GM23248 (cell line): Measurements from ENCODE around the gene PAN2. TPM values are rescaled to one million over a fixed set of nuclear protein-coding genes. Genes with fewer than 3 reads are reported as not detected.
"Not testable (repeated sequence)": the region's sequence is repeated elsewhere in the genome, so short reads cannot be mapped to it uniquely, and the experiment has no call there.

Experiments used
- DNase-seq: peaks from one replicate; pipeline ENCODE4 v3.0.0-alpha.2; 2015
- H2AFZ ChIP-seq: fragments of 200-600 bp; sonication (generic); 2 replicates; pipeline ENCODE4 v1.6.1; 2016; ENCODE audit warnings: antibody characterized with exemption
- H3F3A ChIP-seq: fragments of 200-600 bp; sonication (generic); 2 replicates; pipeline ENCODE4 v1.6.1; 2016; ENCODE audit warnings: mild to moderate bottlenecking, antibody characterized with exemption, mixed run types; ENCODE audit not compliant: insufficient read depth
- H3K27ac ChIP-seq: fragments of 200-600 bp; sonication (generic); 2 replicates; pipeline ENCODE4 v1.5.1; 2016; ENCODE audit warnings: mild to moderate bottlenecking
- H3K27me3 ChIP-seq: fragments of 200-600 bp; sonication (generic); replicated peaks from 2 replicates; pipeline ENCODE4 v1.6.1; 2016; ENCODE audit warnings: mild to moderate bottlenecking; ENCODE audit not compliant: insufficient read depth
- H3K36me3 ChIP-seq: fragments of 200-600 bp; sonication (generic); 2 replicates; pipeline ENCODE4 v1.6.1; 2016; ENCODE audit warnings: low read depth, mild to moderate bottlenecking
- H3K4me1 ChIP-seq: fragments of 200-600 bp; sonication (generic); 2 replicates; pipeline ENCODE4 v1.6.1; 2016; ENCODE audit warnings: mild to moderate bottlenecking; ENCODE audit not compliant: insufficient read depth
- H3K4me2 ChIP-seq: fragments of 200-600 bp; sonication (generic); one replicate; pipeline ENCODE4 v1.6.1; 2016; ENCODE audit warnings: mild to moderate bottlenecking; ENCODE audit not compliant: unreplicated experiment
- H3K4me3 ChIP-seq: fragments of 200-600 bp; sonication (generic); 2 replicates; pipeline ENCODE4 v1.5.1; 2016; ENCODE audit warnings: mild to moderate bottlenecking
- H3K79me2 ChIP-seq: fragments of 200-600 bp; sonication (generic); 2 replicates; pipeline ENCODE4 v1.6.1; 2016; ENCODE audit warnings: mild to moderate bottlenecking; ENCODE audit not compliant: insufficient read depth
- H3K9ac ChIP-seq: fragments of 200-600 bp; sonication (generic); 2 replicates; pipeline ENCODE4 v1.6.1; 2016; ENCODE audit warnings: mild to moderate bottlenecking
- H3K9me2 ChIP-seq: fragments of 200-600 bp; sonication (generic); 2 replicates; pipeline ENCODE4 v1.6.1; 2016; ENCODE audit warnings: mixed run types, mild to moderate bottlenecking, moderate library complexity; ENCODE audit not compliant: insufficient read depth
- H3K9me3 ChIP-seq: fragments of 200-600 bp; sonication (generic); one replicate; pipeline ENCODE4 v1.6.1; 2017; ENCODE audit warnings: low read depth
- H4K20me1 ChIP-seq: fragments of 200-600 bp; sonication (generic); 2 replicates; pipeline ENCODE4 v1.6.0; 2016; ENCODE audit not compliant: insufficient read depth
- EZH2 ChIP-seq: fragments of 200-600 bp; sonication (generic); IDR thresholded peaks from 2 replicates; pipeline ENCODE4 v1.6.1; 2018; ENCODE audit warnings: antibody characterized with exemption, mild to moderate bottlenecking; ENCODE audit not compliant: insufficient read depth, poor library complexity, severe bottlenecking
- EZH2phosphoT487 ChIP-seq: fragments of 200-600 bp; sonication (generic); IDR thresholded peaks from 2 replicates; pipeline ENCODE4 v1.6.1; 2018; ENCODE audit warnings: antibody characterized with exemption, moderate library complexity, mild to moderate bottlenecking, low read depth; ENCODE audit not compliant: insufficient read depth
- WGBS, 2 experiments: methylation state at CpG; one replicate each; pipeline ENCODE4 v1.1.6; 2015 to 2017; ENCODE audit warnings: low lambda C conversion rate in 2 of 2, low coverage in 1 of 2; ENCODE audit errors: missing lambda C conversion rate in 2 of 2; 5-methylcytosine and 5-hydroxymethylcytosine counted together
- in situ Hi-C: fragments of 300-500 bp; cut with MboI; formaldehyde crosslinking; loops from 2 replicates; pipeline ENCODE4 v1.15.0; 2020
- polyA plus RNA-seq: library from polyadenylated mRNA; unstranded; fragments of >200 nt; fragmentation: Nextera tagmentation; extraction: Ambion mirVana; gene quantifications from 2 replicates; pipeline ENCODE4 v1.2.1, GENCODE V29; 2016
- total RNA-seq: library from RNA; depleted of rRNA; stranded (reverse); fragments of >200 nt; shearing (Covaris generic); gene quantifications from 2 replicates; pipeline ENCODE4 v1.2.3, GENCODE V29; 2014

Gene PAN2
- total and polyA plus RNA-seq, 2 experiments from 2014 or later = 9.1 to 20.2 TPM

DNA sequence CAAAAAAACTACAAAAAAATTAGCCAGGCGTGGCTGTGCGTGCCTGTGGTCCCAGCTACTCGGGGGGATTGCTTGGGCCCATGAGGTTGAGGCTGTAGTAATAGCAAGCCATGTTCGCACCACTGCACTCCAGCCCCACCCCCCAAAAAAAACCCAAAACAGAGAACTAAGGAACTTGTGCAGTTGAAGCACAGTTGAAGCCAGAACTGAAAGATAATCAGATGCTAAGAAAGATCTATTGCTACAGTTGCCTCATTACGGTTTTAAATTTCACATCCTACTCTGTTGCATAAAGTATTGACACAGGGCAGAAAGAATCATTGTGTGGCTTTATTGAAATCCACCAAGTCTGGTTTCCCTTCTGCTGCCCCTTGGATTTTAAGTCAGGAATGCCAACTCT, 37.5 kb downstream of the PAN2 start:
- Histone ChIP-seq H3F3A (peaks cover 13% of the 10 kb centered on the region), H3K36me3 (peaks cover 7% of the 10 kb centered on the region; the same call in 1 of the 2 replicates), H3K27me3 (no peaks in the 10 kb centered on the region), H3K9me2 (no peaks in the 10 kb centered on the region), H3K4me2 (no peak overlapping the region), H4K20me1 (no peaks in the 10 kb centered on the region; the same call in 1 of the 2 replicates), H3K79me2 (peaks cover 92% of the 10 kb centered on the region), H3K4me1 (peaks cover 18% of the 10 kb centered on the region), H3K9me3 (no peaks in the 10 kb centered on the region), H2AFZ (no peak overlapping the region), H3K4me3 (no peak overlapping the region), H3K9ac (no peak overlapping the region), H3K27ac (no peak overlapping the region)
- WGBS, 2 experiments = 59 to 68% methylated on average over 5 of the region's 5 CpGs
- in situ Hi-C loops = no loop called here
- no peak for DNase-seq
- TF ChIP-seq EZH2 (no peak), EZH2phosphoT487 (no peak)

DNA sequence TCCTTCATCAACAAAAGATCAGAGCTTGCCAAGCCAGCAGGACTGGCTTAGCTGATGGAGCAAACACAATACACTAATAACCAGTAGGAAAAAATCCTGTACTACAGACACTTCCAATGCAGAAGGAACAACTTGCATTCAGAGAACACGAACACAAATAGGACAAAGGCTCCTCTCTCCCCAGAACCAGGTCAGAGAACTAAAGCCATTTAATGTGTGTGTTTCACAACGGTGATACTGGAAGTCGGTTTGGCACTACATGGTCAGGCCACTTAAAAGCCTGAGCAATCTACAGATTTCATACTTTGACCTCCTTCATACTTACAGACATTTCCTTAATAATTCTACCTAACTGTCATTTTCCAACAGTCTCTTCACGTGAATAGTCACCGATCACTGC, 40.0 kb downstream of the PAN2 start:
- no peak overlapping the region for H3K4me2 ChIP-seq
- no peaks in the 10 kb centered on the region for H3K9me2 ChIP-seq
- peaks cover 7% of the 10 kb centered on the region for H3K4me1 ChIP-seq
- WGBS, 2 experiments = 90 to 94% methylated on average over 5 of the region's 5 CpGs
- DNase-seq = no peak
- no peak overlapping the region for H3K9ac ChIP-seq
- no peak overlapping the region for H2AFZ ChIP-seq
- H4K20me1 ChIP-seq = no peaks in the 10 kb centered on the region; the same call in 1 of the 2 replicates
- H3K27me3 ChIP-seq = no peaks in the 10 kb centered on the region
- H3K27ac ChIP-seq = no peak overlapping the region
- peaks cover 10% of the 10 kb centered on the region; the same call in 1 of the 2 replicates for H3K36me3 ChIP-seq
- TF ChIP-seq EZH2phosphoT487 = no peak
- no peak for TF ChIP-seq EZH2
- H3K9me3 ChIP-seq = no peaks in the 10 kb centered on the region
- peaks cover 100% of the 10 kb centered on the region for H3K79me2 ChIP-seq
- no peak overlapping the region for H3K4me3 ChIP-seq
- peaks cover 5% of the 10 kb centered on the region for H3F3A ChIP-seq
- in situ Hi-C loops = no loop called here

DNA sequence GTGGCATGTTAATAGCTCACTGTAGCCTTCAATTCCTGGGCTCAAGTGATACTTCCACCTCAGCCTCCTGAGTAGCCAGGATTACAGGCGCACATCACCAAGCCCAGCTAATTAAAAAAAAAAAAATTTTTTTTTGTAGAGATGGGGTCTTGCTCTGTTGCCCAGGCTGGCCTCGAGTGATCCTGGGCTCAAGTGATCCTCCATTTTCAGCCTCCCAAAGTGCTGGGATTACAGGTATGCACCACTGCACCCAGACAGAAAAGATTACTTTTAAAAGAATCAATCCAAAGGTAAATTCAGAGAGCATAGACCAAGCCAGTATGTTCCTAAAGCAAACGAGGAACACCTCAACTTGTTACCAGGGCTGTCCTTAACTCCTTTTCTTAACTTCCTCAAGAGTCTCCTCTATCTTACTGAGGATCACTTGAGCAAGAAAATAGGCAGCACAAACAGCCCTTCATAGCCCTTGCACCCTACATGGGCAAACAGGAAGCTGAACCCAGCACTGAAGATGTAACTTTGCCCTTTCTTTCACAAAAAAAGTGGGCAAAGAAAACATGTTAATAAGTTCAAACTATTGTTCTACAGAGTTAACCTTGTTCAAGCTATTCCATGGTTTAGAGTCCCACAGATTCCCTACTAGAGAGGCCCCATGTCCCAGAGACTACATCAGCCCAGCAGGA, 45.0 kb downstream of the PAN2 start:
- in situ Hi-C loops = no loop called here
- Histone ChIP-seq H3F3A (no peaks in the 10 kb centered on the region), H3K9me3 (no peaks in the 10 kb centered on the region), H3K4me1 (no peaks in the 10 kb centered on the region), H3K9me2 (no peaks in the 10 kb centered on the region), H3K9ac (no peak overlapping the region), H2AFZ (no peak overlapping the region), H3K36me3 (peaks cover 14% of the 10 kb centered on the region; the same call in 1 of the 2 replicates), H3K79me2 (peaks cover 77% of the 10 kb centered on the region), H3K4me3 (no peak overlapping the region), H4K20me1 (no peaks in the 10 kb centered on the region), H3K27ac (no peak overlapping the region), H3K27me3 (no peaks in the 10 kb centered on the region), H3K4me2 (no peak overlapping the region)
- DNase-seq = no peak
- WGBS, 2 experiments = 96 to 99% methylated on average over 3 of the region's 3 CpGs
- TF ChIP-seq EZH2 (no peak), EZH2phosphoT487 (no peak)

DNA sequence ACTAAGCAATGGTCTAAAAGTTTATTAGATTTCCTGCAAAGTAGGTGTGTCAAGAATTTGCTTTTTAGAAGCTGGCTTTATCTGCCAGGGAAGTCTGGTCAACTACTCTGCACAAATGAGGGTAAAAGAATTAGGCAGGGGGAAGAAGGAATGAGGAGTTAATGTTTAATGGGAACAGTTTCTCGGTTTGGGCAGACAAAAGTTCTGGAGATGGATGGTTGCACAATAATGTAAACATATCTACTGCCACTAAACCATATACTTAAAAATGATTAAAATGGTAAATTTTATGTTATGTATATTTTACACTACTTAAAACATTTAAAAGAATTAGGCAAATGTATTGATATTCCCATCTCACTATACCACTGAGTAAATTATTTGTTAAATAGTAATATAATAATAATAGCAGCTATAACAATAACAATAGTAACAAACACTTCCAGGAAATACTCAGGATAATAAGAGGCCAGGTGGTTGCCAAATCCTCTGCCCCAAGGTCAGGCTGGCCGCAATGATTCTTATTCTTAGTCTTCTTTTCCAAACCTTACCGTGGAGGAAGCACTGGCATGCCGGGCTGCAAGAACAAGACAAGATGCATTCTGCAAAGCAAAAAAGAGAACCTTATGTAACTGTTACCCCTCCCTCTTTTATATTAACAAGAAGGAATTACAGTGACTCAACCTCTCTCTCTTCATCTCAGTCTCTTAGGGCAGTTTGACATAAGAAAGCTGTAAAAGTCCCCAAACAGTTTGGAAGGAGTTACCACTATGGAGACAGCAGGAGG, 47.6 kb downstream of the PAN2 start:
- TF ChIP-seq EZH2 (no peak), EZH2phosphoT487 (no peak)
- in situ Hi-C loops = no loop called here
- H2AFZ ChIP-seq = no peak overlapping the region
- no peaks in the 10 kb centered on the region for H3F3A ChIP-seq
- no peak overlapping the region for H3K4me2 ChIP-seq
- H3K9me2 ChIP-seq = no peaks in the 10 kb centered on the region
- H3K79me2 ChIP-seq = peaks cover 51% of the 10 kb centered on the region
- H3K27ac ChIP-seq = no peak overlapping the region
- no peaks in the 10 kb centered on the region for H4K20me1 ChIP-seq
- H3K4me3 ChIP-seq = no peak overlapping the region
- no peak overlapping the region for H3K9ac ChIP-seq
- no peaks in the 10 kb centered on the region for H3K27me3 ChIP-seq
- WGBS, 2 experiments = 53 to 58% methylated on average over 4 of the region's 4 CpGs
- no peaks in the 10 kb centered on the region for H3K4me1 ChIP-seq
- no peaks in the 10 kb centered on the region for H3K9me3 ChIP-seq
- H3K36me3 ChIP-seq = peaks cover 34% of the 10 kb centered on the region
- DNase-seq = no peak

DNA sequence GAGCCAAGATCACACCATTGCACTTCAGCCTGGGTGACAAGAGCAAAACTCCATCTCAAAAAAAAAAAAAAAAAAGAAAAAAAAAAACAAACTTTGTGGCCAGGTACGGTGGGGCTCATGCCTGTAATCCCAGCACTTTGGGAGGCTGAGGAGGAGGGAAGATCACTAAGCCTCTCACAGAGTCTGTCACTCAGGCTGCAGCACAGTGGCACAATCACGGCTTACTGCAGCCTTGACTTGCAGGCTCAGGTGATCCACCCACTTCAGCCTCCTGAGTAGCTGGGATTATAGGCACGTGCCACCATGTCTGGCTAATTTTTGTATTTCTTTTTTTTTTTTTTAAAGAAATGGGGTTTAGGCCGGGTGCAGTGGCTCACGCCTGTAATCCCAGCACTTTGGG, 49.5 kb downstream of the PAN2 start:
- H3K27me3 ChIP-seq, H3K9me2 ChIP-seq, H3K4me3 ChIP-seq, H2AFZ ChIP-seq, H4K20me1 ChIP-seq, in situ Hi-C loops, H3K9me3 ChIP-seq, H3K27ac ChIP-seq, H3F3A ChIP-seq, DNase-seq, H3K4me1 ChIP-seq, H3K4me2 ChIP-seq, H3K9ac ChIP-seq: not testable (repeated sequence)
- peaks cover 42% of the 10 kb centered on the region for H3K36me3 ChIP-seq
- 91 to 93% methylated on average over 4 to 5 of the region's 5 CpGs for WGBS, 2 experiments
- peaks cover 32% of the 10 kb centered on the region for H3K79me2 ChIP-seq
